ENCODE results near the gene TMEM233. TPM values are rescaled to one million over a fixed set of nuclear protein-coding genes. Genes with fewer than 3 reads are reported as not detected.

The TMEM233 gene
- total RNA-seq, 4 donors from 2014 or later: 0.19 TPM; not detected in 3

GRCh38 chr12:119683816-119684215 lies 90.2 kb downstream of the TMEM233 start:
- H3K9me3 ChIP-seq: no peaks in the 10 kb centered on the region
- WGBS: 76% methylated on average over 3 of the region's 3 CpGs
- DNase-seq (ENCODE audit: low spot score in 2 of 2): no peak
- H3K4me1 ChIP-seq: peaks cover 8% of the 10 kb centered on the region
- no peaks in the 10 kb centered on the region for H3K27me3 ChIP-seq
- H3K36me3 ChIP-seq: peaks cover 33% of the 10 kb centered on the region
- no peak for TF ChIP-seq EP300 (IDR thresholded peaks at IDR 0.05)
- no peak for TF ChIP-seq POLR2A (IDR thresholded peaks at IDR 0.05)
- TF ChIP-seq POLR2AphosphoS5 (IDR thresholded peaks at IDR 0.05): no peak
- TF ChIP-seq CTCF (IDR thresholded peaks at IDR 0.05): no peak
- no peak overlapping the region for H3K4me3 ChIP-seq
- H3K27ac ChIP-seq: no peak overlapping the region

DNA sequence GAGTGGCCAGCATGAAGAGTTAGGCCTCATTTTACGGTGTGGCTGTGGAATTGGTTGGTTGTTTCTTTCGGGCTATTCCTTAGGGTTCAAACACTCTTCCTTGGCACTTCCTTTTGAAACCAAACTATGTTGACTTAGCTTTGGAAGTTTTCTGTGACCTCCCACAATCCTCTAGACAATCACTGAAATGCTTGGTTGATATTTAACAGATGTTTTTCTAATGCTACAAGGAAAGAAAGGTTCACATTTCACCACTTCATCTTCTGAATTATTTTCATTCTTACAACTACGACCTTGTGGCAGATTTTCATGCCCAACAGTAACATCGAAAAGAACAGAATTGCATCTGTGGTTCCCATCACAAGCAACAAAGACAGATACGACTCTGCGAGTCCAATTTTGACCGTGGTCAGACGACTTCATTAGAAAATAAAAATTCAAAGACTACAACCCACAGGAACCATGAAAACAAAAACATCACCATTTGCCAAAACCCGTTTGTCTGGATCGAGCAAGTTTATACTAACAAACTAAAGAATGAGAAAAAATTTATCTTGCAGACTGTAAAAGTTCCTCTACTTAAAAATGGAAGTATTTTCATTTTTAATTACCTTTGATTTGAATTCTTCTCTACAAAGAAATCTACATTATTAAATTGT lies 91.3 kb downstream of the TMEM233 start:
- H3K4me1 ChIP-seq: peaks cover 8% of the 10 kb centered on the region
- H3K27ac ChIP-seq: no peak overlapping the region
- no peak for DNase-seq (ENCODE audit: low spot score in 2 of 2)

DNA sequence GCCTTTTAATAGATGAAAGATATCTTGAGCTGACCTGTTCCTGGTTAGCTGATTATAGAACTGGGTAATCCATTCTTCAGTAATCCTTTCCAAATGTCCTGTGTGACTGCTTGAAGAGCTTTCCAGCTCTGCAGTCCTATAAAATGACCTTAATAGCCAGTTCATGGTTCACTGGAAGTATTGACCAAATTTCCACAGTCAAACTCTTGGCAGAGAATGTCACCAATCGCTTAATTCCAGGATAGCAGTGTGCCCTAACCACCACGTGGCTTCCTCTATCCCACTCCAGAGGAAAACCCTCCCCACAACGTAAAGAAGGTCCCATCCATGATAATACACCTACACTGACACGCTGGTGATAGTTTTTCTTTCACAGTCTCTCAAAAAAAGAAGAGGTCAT lies 91.8 kb downstream of the TMEM233 start:
- TF ChIP-seq POLR2A (IDR thresholded peaks at IDR 0.05) (no peak), POLR2AphosphoS5 (IDR thresholded peaks at IDR 0.05) (no peak), CTCF (IDR thresholded peaks at IDR 0.05) (no peak), EP300 (IDR thresholded peaks at IDR 0.05) (no peak)
- no peak for DNase-seq (ENCODE audit: low spot score in 2 of 2)
- Histone ChIP-seq H3K4me1 (peaks cover 8% of the 10 kb centered on the region), H3K27ac (no peak overlapping the region), H3K9me3 (no peaks in the 10 kb centered on the region), H3K27me3 (no peaks in the 10 kb centered on the region), H3K36me3 (peaks cover 18% of the 10 kb centered on the region), H3K4me3 (no peak overlapping the region)
- WGBS: 83% methylated on average over 4 of the region's 4 CpGs

More for the DNA sequence above, 91.3 kb downstream of the TMEM233 start:
- H3K4me3 ChIP-seq: no peak overlapping the region
- no peaks in the 10 kb centered on the region for H3K9me3 ChIP-seq
- peaks cover 23% of the 10 kb centered on the region for H3K36me3 ChIP-seq
- WGBS: 56% methylated on average over 10 of the region's 10 CpGs
- TF ChIP-seq EP300 (IDR thresholded peaks at IDR 0.05) (no peak), CTCF (IDR thresholded peaks at IDR 0.05) (no peak), POLR2A (IDR thresholded peaks at IDR 0.05) (no peak), POLR2AphosphoS5 (IDR thresholded peaks at IDR 0.05) (no peak)
- no peaks in the 10 kb centered on the region for H3K27me3 ChIP-seq

DNA sequence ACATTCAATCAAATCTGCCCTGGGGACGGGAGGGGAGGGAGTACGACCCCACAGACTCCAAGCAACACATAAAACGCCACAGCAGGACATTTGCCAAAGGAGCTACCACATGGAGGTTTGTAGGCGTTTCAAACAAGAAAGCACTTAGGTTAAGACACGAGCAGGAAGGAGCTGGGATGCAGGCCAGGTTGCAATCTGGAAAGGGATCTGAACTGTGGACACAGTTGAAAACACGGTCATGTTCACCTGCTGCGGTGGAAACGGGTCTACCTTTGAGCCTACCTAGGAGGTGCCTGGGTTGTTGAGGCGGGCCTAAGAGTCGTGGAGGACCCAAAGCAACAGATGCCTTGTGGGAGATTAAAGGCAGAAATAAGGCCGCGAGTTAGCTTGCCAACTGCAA lies 92.8 kb downstream of the TMEM233 start:
- DNase-seq (ENCODE audit: low spot score in 2 of 2): no peak
- no peak for TF ChIP-seq POLR2A (IDR thresholded peaks at IDR 0.05)
- no peak for TF ChIP-seq CTCF (IDR thresholded peaks at IDR 0.05)
- no peak for TF ChIP-seq POLR2AphosphoS5 (IDR thresholded peaks at IDR 0.05)
- TF ChIP-seq EP300 (IDR thresholded peaks at IDR 0.05): no peak
- peaks cover 8% of the 10 kb centered on the region for H3K4me1 ChIP-seq
- no peaks in the 10 kb centered on the region for H3K9me3 ChIP-seq
- 72% methylated on average over 12 of the region's 12 CpGs for WGBS
- H3K27ac ChIP-seq: no peak overlapping the region
- no peaks in the 10 kb centered on the region for H3K27me3 ChIP-seq
- H3K4me3 ChIP-seq: no peak overlapping the region
- H3K36me3 ChIP-seq: peaks cover 8% of the 10 kb centered on the region

DNA sequence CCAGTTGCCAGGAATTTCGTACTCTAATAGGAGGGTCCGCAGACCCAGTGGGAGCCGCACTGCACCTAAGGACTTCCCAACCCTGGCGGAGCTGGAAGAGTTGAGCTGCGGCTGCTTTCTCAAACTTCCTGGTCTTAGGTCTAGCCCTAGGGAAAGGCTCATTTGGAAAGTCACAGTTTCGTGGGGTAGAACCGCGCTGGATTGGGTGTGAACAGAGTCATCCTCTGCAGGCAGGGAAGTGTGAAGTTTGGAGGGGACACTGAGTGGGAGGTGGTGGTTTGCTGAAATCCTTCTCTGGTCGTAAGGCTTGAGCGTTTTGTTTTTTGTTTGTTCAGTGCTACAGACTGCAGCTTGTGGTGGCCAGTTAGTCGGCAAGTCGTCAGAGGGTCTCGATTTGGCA lies 93.2 kb downstream of the TMEM233 start:
- H3K27me3 ChIP-seq: no peaks in the 10 kb centered on the region
- TF ChIP-seq POLR2A (IDR thresholded peaks at IDR 0.05): no peak
- no peak for TF ChIP-seq CTCF (IDR thresholded peaks at IDR 0.05)
- TF ChIP-seq EP300 (IDR thresholded peaks at IDR 0.05): no peak
- no peak for TF ChIP-seq POLR2AphosphoS5 (IDR thresholded peaks at IDR 0.05)
- no peaks in the 10 kb centered on the region for H3K9me3 ChIP-seq
- WGBS: 86% methylated on average over 13 of the region's 13 CpGs
- H3K4me3 ChIP-seq: no peak overlapping the region
- peaks cover 8% of the 10 kb centered on the region for H3K4me1 ChIP-seq
- no peak for DNase-seq (ENCODE audit: low spot score in 2 of 2)
- H3K27ac ChIP-seq: no peak overlapping the region
- peaks cover 4% of the 10 kb centered on the region for H3K36me3 ChIP-seq

All from suprapubic skin (tissue), 4 donors.